Fibroblast of lung (primary cell): Measurements from ENCODE around the gene PTAR1. TPM values are rescaled to one million over a fixed set of nuclear protein-coding genes. Genes with fewer than 3 reads are reported as not detected.

ENCODE experiments used
- DNase-seq, 2 donors: peaks; one replicate each; pipeline versions ENCODE4 v3.0.0 to v3.0.0-alpha.2; 2010; ENCODE audit warnings: low read depth in 2 of 2
- H2AFZ ChIP-seq: 2 replicates; pipeline ENCODE4 v1.5.1; 2012; ENCODE audit warnings: low read length, control low read depth, inconsistent platforms
- H3K27ac ChIP-seq: 2 replicates; pipeline ENCODE4 v1.5.1; 2011; ENCODE audit warnings: low read length, control low read depth; ENCODE audit not compliant: insufficient read depth
- H3K27me3 ChIP-seq: 2 replicates; pipeline ENCODE4 v1.5.1; 2011; ENCODE audit warnings: mild to moderate bottlenecking, low read length; ENCODE audit not compliant: control insufficient read depth, insufficient read depth
- H3K36me3 ChIP-seq: 2 replicates; pipeline ENCODE4 v1.5.1; 2011; ENCODE audit warnings: low read length; ENCODE audit not compliant: control insufficient read depth, insufficient read depth
- H3K4me1 ChIP-seq: 2 replicates; pipeline ENCODE4 v1.5.1; 2011; ENCODE audit warnings: low read length; ENCODE audit not compliant: control insufficient read depth, insufficient read depth; ENCODE audit errors: extremely low read depth
- H3K4me2 ChIP-seq: 2 replicates; pipeline ENCODE4 v1.5.1; 2011; ENCODE audit warnings: low read length, control low read depth; ENCODE audit not compliant: insufficient read depth; ENCODE audit errors: extremely low read depth
- H3K4me3 ChIP-seq, 4 experiments: fragments of 200-600 bp in 1 of 4; sonication (generic) in 1 of 4; replicated peaks in 1 of 4; 2 replicates each; pipeline ENCODE4 v1.5.1; 2011 to 2016; ENCODE audit warnings: low read length in 4 of 4, low read depth in 3 of 4, mild to moderate bottlenecking in 3 of 4, control low read depth in 2 of 4, inconsistent platforms in 1 of 4, mixed read lengths in 1 of 4; ENCODE audit not compliant: insufficient read depth in 1 of 4; ENCODE audit errors: control extremely low read depth in 1 of 4
- H3K79me2 ChIP-seq: 2 replicates; pipeline ENCODE4 v1.5.1; 2012; ENCODE audit warnings: mild to moderate bottlenecking, low read length, inconsistent platforms; ENCODE audit not compliant: control insufficient read depth, insufficient read depth
- H3K9ac ChIP-seq: 2 replicates; pipeline ENCODE4 v1.5.1; 2011; ENCODE audit warnings: mild to moderate bottlenecking, low read length, control low read depth; ENCODE audit not compliant: insufficient read depth
- H3K9me3 ChIP-seq: 2 replicates; pipeline ENCODE4 v1.5.1; 2012; ENCODE audit warnings: low read depth, low read length; ENCODE audit not compliant: control insufficient read depth, insufficient read depth
- H4K20me1 ChIP-seq: 2 replicates; pipeline ENCODE4 v1.5.1; 2011; ENCODE audit warnings: low read length; ENCODE audit not compliant: control insufficient read depth, insufficient read depth; ENCODE audit errors: extremely low read depth
- CTCF ChIP-seq, 2 donors: IDR thresholded peaks in 1 of 2; conservative IDR thresholded peaks in 1 of 2; 1 replicate in 1 of 2; 2 replicates in 1 of 2; pipeline ENCODE4 v1.5.1; 2011 to 2012; ENCODE audit warnings: low read length in 2 of 2, control low read depth in 1 of 2, inconsistent platforms in 1 of 2, low read depth in 1 of 2, mild to moderate bottlenecking in 1 of 2
- EZH2 ChIP-seq: IDR thresholded peaks from 2 replicates; pipeline ENCODE4 v1.5.1; 2012; ENCODE audit warnings: low read length, control low read depth, mild to moderate bottlenecking; ENCODE audit errors: missing control alignments
- polyA plus RNA-seq, 2 donors: library from polyadenylated mRNA; depleted of rRNA in 1 of 2; stranded (reverse) in 1 of 2; unstranded in 1 of 2; fragments of >200 nt; gene quantifications; 2 replicates each; pipeline ENCODE4 v1.2.1, GENCODE V29; 2011 to 2012; ENCODE audit warnings: missing spikeins in 1 of 2
- total RNA-seq: library from RNA; depleted of rRNA; stranded (reverse); fragments of >200 nt; gene quantifications from 2 replicates; pipeline ENCODE4 v1.2.1, GENCODE V29; 2014

The PTAR1 gene
- total and polyA plus RNA-seq, 2 donors (not counting 1 experiment from before 2014, with no cell fraction given): 21.7 to 115 TPM

DNA sequence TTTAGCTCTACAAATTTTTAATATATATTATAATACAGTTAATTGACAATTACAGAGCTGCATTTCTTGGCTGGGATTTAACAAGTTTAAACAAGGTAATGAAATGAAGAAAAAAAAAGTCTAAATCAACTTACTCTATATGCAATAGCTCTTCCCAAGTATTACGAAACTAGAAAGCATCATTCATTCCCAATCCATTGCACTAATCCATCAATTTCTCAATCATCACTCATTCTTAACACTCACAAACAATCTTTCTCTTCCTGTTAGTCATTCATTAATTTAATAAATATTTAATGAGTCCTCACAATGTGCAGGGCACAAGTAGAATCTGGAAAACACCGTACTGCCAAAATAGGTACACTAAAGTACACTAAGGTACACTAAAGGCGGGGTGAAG lies 44.7 kb downstream of the PTAR1 start:
- no peak for DNase-seq
- Histone ChIP-seq H3K4me3 (no peak overlapping the region), H3K79me2 (no peaks in the 10 kb centered on the region), H3K4me1 (no peaks in the 10 kb centered on the region), H3K36me3 (no peaks in the 10 kb centered on the region), H3K27ac (no peak overlapping the region), H2AFZ (no peak overlapping the region), H3K27me3 (no peaks in the 10 kb centered on the region), H3K9me3 (no peaks in the 10 kb centered on the region), H4K20me1 (no peaks in the 10 kb centered on the region), H3K4me2 (no peak overlapping the region), H3K9ac (no peak overlapping the region)
- TF ChIP-seq CTCF (conservative IDR thresholded peaks at IDR 0.05 in 1 of 2, IDR thresholded peaks at IDR 0.05 in 1 of 2; ENCODE audit: low read depth in 1 of 2, low read length in 2 of 2): no peak
- TF ChIP-seq EZH2: no peak

DNA sequence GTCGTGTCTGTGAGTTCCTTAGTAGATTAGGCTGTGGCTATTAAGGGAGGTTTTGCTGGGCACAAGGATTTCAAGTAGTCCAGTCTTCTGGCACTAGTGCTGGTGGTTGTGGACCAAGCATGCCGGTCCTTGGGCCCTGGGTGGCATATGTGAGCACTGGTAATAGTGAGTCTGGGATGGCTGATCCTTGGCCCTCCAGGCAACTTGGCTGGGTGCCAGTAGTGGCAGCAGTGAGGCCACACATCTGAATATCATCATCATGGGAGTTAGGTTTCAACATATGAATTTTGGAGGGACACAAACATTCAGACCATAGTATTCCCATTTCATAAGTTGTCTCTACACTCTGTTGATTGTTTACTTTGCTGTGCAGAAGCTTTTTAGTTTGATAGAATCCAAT lies 62.3 kb downstream of the PTAR1 start:
- no peaks in the 10 kb centered on the region for H3K4me1 ChIP-seq
- H3K27ac ChIP-seq: no peak overlapping the region
- no peaks in the 10 kb centered on the region for H3K27me3 ChIP-seq
- TF ChIP-seq EZH2 (no peak), CTCF (conservative IDR thresholded peaks at IDR 0.05 in 1 of 2, IDR thresholded peaks at IDR 0.05 in 1 of 2; ENCODE audit: low read depth in 1 of 2, low read length in 2 of 2) (no peak)
- H3K9me3 ChIP-seq: no peaks in the 10 kb centered on the region
- H3K4me3 ChIP-seq: no peak overlapping the region
- no peaks in the 10 kb centered on the region for H3K36me3 ChIP-seq
- no peak overlapping the region for H3K4me2 ChIP-seq
- H4K20me1 ChIP-seq: no peaks in the 10 kb centered on the region
- H3K79me2 ChIP-seq: no peaks in the 10 kb centered on the region
- no peak overlapping the region for H3K9ac ChIP-seq
- DNase-seq: no peak
- no peak overlapping the region for H2AFZ ChIP-seq

DNA sequence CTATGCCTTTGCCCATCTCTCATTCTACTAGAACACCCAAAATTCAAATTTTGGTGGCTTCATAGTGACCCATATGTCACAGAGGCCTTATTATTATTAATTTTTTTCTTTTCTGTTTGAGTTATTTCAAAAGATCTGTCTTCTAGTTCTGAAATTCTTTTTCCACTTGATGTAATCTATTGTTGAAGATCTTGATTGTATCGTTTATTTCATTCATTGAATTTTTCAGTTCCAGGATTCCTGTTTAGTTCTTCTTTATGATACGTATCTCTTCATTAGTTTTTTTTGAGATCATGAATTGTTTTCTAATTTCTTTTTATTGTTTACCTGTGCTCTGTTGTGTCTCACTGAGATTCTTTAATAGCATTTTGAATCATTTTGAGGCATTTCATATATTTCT lies 63.0 kb downstream of the PTAR1 start:
- Histone ChIP-seq H3K79me2 (no peaks in the 10 kb centered on the region), H2AFZ (no peak overlapping the region), H3K27ac (no peak overlapping the region), H3K9me3 (no peaks in the 10 kb centered on the region), H4K20me1 (no peaks in the 10 kb centered on the region), H3K4me1 (no peaks in the 10 kb centered on the region), H3K4me3 (no peak overlapping the region), H3K9ac (no peak overlapping the region), H3K36me3 (no peaks in the 10 kb centered on the region), H3K27me3 (no peaks in the 10 kb centered on the region), H3K4me2 (no peak overlapping the region)
- no peak for TF ChIP-seq EZH2
- no peak for TF ChIP-seq CTCF (conservative IDR thresholded peaks at IDR 0.05 in 1 of 2, IDR thresholded peaks at IDR 0.05 in 1 of 2; ENCODE audit: low read depth in 1 of 2, low read length in 2 of 2)
- peak in 1 of 2 donors; percentile 19 for DNase-seq
